Activated CD8-positive, alpha-beta memory T cell treated with anti-CD3 and anti-CD28 coated beads, Interleukin-2, amount 50 U/mL, for 4 hours (primary cell): ENCODE measurements around the gene TRPC4AP.
"Not testable (repeated sequence)": the region's sequence is repeated elsewhere in the genome, so short reads cannot be mapped to it uniquely, and the experiment has no call there.

ENCODE experiments used
- DNase-seq: peaks from one replicate; pipeline ENCODE4 v3.0.0-alpha.2; 2020

Gene TRPC4AP

GRCh38 chr20:35052616-35053015 lies 40.0 kb downstream of the TRPC4AP start:
- not testable (repeated sequence) for DNase-seq

- DNase-seq: no peak
Measured at GRCh38 chr20:35049776-35050352, 42.7 kb downstream of the TRPC4AP start.

- DNase-seq: no peak
Measured at GRCh38 chr20:35048739-35049138, 43.9 kb downstream of the TRPC4AP start.

- DNase-seq: no peak
Measured at GRCh38 chr20:35042268-35042667, 50.3 kb downstream of the TRPC4AP start.

GRCh38 chr20:35040646-35041045 lies 52.0 kb downstream of the TRPC4AP start:
- DNase-seq: no peak

- no peak for DNase-seq
Measured at GRCh38 chr20:35039846-35040489, 52.6 kb downstream of the TRPC4AP start.

- no peak for DNase-seq
Measured at GRCh38 chr20:35039146-35039545, 53.5 kb downstream of the TRPC4AP start.

- no peak for DNase-seq
Measured at GRCh38 chr20:35034145-35034544, 58.5 kb downstream of the TRPC4AP start.

- DNase-seq: no peak
Measured at GRCh38 chr20:35030136-35030535, 62.5 kb downstream of the TRPC4AP start.

- no peak for DNase-seq
Measured at GRCh38 chr20:35027301-35027700, 65.3 kb downstream of the TRPC4AP start.

- DNase-seq: no peak
Measured at GRCh38 chr20:35025116-35025515, 67.5 kb downstream of the TRPC4AP start.

- no peak for DNase-seq
Measured at GRCh38 chr20:35023624-35024023, 69.0 kb downstream of the TRPC4AP start.

GRCh38 chr20:35021831-35022230 lies 70.8 kb downstream of the TRPC4AP start:
- no peak for DNase-seq

GRCh38 chr20:35021063-35021462 lies 71.5 kb downstream of the TRPC4AP start:
- no peak for DNase-seq

GRCh38 chr20:35020108-35020928 lies 72.3 kb downstream of the TRPC4AP start:
- no peak for DNase-seq

- DNase-seq: no peak
Measured at GRCh38 chr20:35018590-35019371, 73.8 kb downstream of the TRPC4AP start.

- DNase-seq: no peak
Measured at GRCh38 chr20:35017099-35017835, 75.3 kb downstream of the TRPC4AP start.

- DNase-seq: no peak
Measured at GRCh38 chr20:35015863-35016193, 76.8 kb downstream of the TRPC4AP start.

GRCh38 chr20:35014537-35014936 lies 78.1 kb downstream of the TRPC4AP start:
- no peak for DNase-seq

- no peak for DNase-seq
Measured at GRCh38 chr20:35013421-35014411, 78.9 kb downstream of the TRPC4AP start.
